Fibroblast of villous mesenchyme (primary cell): ENCODE data around the gene FGD4. TPM values are rescaled to one million over a fixed set of nuclear protein-coding genes. Genes with fewer than 3 reads are reported as not detected.

Source experiments
- DNase-seq: peaks from one replicate; pipeline ENCODE4 v3.0.0-alpha.2; 2010; ENCODE audit warnings: low read depth
- H3K4me3 ChIP-seq: 2 replicates; pipeline ENCODE4 v1.5.1; 2011; ENCODE audit warnings: low read depth, mild to moderate bottlenecking, low read length
- total RNA-seq: library from RNA; depleted of rRNA; stranded (reverse); fragments of >200 nt; gene quantifications from 2 replicates; pipeline ENCODE4 v1.2.3, GENCODE V29; 2012
- TF ChIP-seq, protein P1 (sequence below): IDR thresholded peaks from 2 replicates; pipeline ENCODE4 v1.5.1; 2012; ENCODE audit warnings: low read depth, mild to moderate bottlenecking, low read length; ENCODE audit not compliant: insufficient read depth

FGD4 gene
- total RNA-seq, 1 donor: 4.7 TPM

DNA sequence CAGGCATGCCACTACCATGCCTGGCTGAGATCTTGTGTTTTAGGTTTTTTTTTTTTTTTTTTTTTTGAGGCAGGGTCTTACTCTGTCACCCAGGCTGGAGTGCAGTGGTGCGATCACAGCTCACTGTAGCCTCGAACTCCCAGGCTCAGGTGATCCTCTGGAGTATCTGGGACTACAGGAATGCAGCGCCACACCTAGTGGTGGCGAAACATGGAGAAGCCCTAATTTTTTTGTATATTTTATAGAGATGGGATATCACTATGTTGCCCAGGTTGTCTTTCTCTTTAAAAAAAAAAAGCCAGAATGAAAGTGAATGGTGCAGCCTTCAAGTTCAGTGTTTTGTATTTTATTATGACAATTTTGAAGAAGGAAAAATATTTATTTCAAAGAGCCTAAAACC lies 44.1 kb downstream of the FGD4 start:
- no peak overlapping the region for H3K4me3 ChIP-seq
- DNase-seq: no peak
- TF ChIP-seq, protein P1, sequence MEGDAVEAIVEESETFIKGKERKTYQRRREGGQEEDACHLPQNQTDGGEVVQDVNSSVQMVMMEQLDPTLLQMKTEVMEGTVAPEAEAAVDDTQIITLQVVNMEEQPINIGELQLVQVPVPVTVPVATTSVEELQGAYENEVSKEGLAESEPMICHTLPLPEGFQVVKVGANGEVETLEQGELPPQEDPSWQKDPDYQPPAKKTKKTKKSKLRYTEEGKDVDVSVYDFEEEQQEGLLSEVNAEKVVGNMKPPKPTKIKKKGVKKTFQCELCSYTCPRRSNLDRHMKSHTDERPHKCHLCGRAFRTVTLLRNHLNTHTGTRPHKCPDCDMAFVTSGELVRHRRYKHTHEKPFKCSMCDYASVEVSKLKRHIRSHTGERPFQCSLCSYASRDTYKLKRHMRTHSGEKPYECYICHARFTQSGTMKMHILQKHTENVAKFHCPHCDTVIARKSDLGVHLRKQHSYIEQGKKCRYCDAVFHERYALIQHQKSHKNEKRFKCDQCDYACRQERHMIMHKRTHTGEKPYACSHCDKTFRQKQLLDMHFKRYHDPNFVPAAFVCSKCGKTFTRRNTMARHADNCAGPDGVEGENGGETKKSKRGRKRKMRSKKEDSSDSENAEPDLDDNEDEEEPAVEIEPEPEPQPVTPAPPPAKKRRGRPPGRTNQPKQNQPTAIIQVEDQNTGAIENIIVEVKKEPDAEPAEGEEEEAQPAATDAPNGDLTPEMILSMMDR: no peak

DNA sequence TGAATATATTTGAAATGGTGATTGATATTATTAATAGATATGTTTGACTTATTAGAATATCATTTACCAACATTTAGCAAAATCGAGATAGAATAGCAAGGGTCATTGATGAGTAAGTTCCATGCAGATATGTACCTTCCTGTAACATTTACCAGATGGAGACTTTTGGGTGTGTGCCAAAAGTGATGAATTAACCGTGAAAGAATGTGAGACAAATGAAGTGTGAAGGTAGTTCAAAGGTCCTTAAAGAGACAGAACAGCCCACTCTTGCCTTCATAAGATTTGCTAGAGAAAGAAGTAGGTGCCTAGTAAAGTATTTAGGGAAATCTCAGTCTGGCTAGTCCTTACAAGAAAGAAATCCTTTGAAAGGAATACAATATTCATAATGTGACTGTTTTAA lies 45.5 kb downstream of the FGD4 start:
- peak; percentile 74 for DNase-seq
- no peak overlapping the region for H3K4me3 ChIP-seq
- TF ChIP-seq, protein P1: no peak

DNA sequence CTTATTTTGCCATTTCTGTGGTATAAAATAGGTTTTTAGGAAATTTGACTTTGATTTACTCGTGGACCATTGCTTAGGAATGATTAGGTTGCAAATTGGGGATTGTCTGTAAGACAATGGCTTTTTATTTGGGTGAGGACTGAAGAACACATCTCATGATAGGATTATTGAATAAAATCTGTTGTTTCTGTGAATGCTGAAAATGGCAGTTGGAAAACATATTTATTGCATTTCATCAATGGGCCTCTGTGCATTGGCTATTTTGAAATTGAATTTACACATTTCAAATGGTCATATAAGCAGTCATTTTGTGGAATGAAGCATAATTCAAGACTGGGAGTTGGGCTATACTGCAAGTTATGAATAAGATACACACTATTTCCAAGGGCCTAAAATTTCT lies 46.0 kb downstream of the FGD4 start:
- H3K4me3 ChIP-seq: no peak overlapping the region
- DNase-seq: no peak
- TF ChIP-seq, protein P1: no peak

DNA sequence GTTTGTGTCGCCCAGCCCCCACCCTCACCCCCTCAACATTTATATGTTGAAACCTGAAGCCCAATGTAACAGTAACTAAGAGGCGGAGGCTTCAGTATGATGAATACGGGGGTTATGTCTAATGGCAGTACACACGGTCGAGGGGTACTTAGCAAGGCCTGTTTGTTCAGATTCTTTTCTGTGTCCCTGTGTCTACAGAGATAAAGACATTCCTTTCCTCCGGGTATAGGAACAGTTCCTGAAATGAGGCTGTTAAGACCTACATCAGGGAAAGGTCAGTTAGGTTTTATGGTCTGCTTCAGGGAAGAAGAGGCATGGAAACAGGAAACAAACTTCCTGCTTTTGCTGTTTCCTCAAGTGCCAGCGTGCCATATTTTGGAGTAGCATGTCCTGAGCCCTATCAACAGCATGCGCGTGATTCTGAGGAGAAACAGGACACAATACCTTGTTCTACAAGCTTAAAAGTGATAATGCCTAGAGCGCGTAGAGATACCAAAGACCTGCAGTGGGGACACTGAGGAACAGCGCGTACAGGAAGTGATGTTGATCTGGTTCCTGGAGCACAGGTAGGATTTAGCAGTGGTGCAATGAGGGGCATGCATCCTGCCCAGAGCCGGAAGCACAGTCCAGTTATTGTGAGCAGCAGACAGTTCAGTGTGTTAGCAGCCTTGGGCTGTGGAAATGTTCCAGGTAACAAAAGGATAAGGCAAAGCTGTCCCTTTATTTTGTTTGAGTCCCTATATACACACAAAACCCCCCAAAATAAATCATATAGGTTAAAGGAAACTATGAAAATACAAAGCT lies 47.2 kb downstream of the FGD4 start:
- H3K4me3 ChIP-seq: no peak overlapping the region
- DNase-seq: no peak
- TF ChIP-seq, protein P1: no peak

DNA sequence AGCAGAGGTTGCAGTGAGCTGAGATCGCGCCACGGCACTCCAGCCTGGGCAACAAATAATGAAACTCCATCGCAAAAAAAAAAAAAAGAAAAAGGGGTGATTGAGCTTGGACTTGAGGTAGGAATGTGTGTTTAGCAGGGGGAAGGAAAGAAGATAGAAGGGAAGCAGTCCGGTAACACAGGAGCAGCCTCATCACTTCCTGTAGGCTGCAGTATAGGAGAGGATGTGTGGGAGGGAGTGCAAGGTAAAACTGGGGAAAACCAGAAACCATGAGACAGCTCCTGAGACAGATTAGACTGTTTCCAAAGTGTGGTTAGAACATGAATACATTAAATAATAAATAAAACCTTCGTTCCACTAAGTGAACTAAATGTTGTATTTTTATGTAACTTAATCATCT lies 49.2 kb downstream of the FGD4 start:
- no peak overlapping the region for H3K4me3 ChIP-seq
- no peak for DNase-seq
- TF ChIP-seq, protein P1: no peak

DNA sequence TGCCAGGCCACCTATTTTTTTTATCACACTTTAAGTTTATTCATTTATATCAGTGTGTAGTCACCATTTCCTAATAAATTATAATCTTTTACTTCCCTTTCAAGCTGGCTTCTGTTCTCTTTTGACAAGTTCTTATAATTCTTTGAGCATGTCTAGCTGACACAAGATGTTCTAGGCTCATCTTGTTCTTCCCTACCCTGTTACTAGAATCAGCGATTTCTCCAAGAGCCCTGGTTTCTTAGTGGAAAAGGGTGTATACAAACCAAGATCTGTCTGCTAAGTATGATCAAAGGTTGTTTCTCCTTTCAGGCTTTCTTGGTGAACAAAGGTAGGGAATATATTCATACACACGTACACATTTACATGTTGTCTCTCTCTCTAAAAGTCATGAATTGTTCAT lies 51.0 kb downstream of the FGD4 start:
- H3K4me3 ChIP-seq: no peak overlapping the region
- no peak for DNase-seq

More for the DNA sequence above, 51.0 kb downstream of the FGD4 start:
- TF ChIP-seq, protein P1: no peak
